Measurements from ENCODE around the gene METTL5. TPM values are rescaled to one million over a fixed set of nuclear protein-coding genes. Genes with fewer than 3 reads are reported as not detected.

The METTL5 gene
- total and polyA plus RNA-seq, 9 of the 15 experiments (the other 6 are each of a cell fraction or from before 2014, with no cell fraction given), result 149 to 471 (median 224) TPM

DNA sequence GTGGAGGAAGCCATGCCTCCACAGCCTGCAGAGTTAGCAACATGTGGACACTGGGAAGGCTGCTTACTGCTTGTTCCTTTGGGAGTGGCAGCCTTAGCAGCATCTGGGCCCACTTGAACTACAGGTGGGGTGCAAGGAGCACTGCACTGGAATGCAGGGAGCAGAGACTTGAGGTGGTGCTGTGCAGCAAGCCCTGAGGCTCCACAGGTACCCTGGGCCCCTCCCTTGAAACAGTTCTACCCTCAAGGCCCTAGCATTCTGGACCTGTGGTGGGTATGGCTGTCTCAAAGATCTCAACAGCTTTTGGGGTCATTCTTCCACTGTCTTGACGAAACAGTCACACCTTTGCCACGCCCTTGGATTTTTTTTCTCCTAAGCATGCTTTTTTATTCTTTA lies 16.0 kb upstream of the METTL5 start:
- H3K4me3 ChIP-seq, result peak overlapping the region; percentile 19; the same call in 1 of the 2 replicates
- peaks cover 25% of the 10 kb centered on the region for H3K36me3 ChIP-seq (ENCODE audit: control insufficient read depth, insufficient read depth, low read length)
- ChIA-PET CTCF (ENCODE audit: low intra/inter-chr PET ratio) (no interaction called here), POLR2A (interaction anchor here (0.7 to 5.4 kb wide), 9 partner anchors 8 to 371 kb away, joined by 3 to 71 read pairs (median 4); partner anchors contain the start of gene UBR3)
- ATAC-seq, result peak; percentile 10; the same call in 2 of the 3 replicates
- peak overlapping the region; percentile 81 for H3K4me2 ChIP-seq (ENCODE audit: insufficient read depth, low read length)
- no peak for DNase-seq (ENCODE audit: extremely low read depth in 1 of 4, low spot score in 3 of 4)
- intact Hi-C loops (cut with micrococcal nuclease) (loop anchor here (1.0 kb wide), 1 partner anchor 12 kb away; no protein-coding TSS in a partner anchor), in situ Hi-C loops (cut with MboI) (no loop called here)
- peak overlapping the region; percentile 55 to 90 for H3K9ac ChIP-seq (ENCODE audit: insufficient read depth in 1 of 2, low read depth in 2 of 2, low read length in 2 of 2)
- WGBS (ENCODE audit: insufficient coverage, low coverage, missing lambda C conversion rate), result 34% methylated on average over 2 of the region's 2 CpGs
- BruUV-seq (replicated peaks), result no TSS peak
- no peaks in the 10 kb centered on the region for H4K20me1 ChIP-seq (replicated peaks; ENCODE audit: control insufficient read depth, insufficient read depth, low read length)
- H3K27ac ChIP-seq (ENCODE audit: extremely low read depth, low read depth, low read length), result peak overlapping the region; percentile 78
- H2AFZ ChIP-seq (ENCODE audit: low read depth, low read length), result peak overlapping the region; percentile 74; the same call in 1 of the 2 replicates
- H3K9me1 ChIP-seq (ENCODE audit: control insufficient read depth, insufficient read depth, low read length), result no peaks in the 10 kb centered on the region
- TF ChIP-seq SIN3A (IDR thresholded peaks at IDR 0.05; ENCODE audit: borderline replicate concordance in 2 of 2, control insufficient read depth in 1 of 2, low read depth in 2 of 2, low read length in 2 of 2) (0 out of 4 replicates have a peak, but pooled peaks of 1 of the 2 experiments have one; percentile 2), ZNF431 (CRISPR knock-in tag; IDR thresholded peaks at IDR 0.05) (0 out of 2 replicates have a peak, but pooled peaks have one; percentile 20), HNRNPLL (IDR thresholded peaks at IDR 0.05; ENCODE audit: low read depth, low read length, poor library complexity, severe bottlenecking) (peak; percentile 1), CREB1 (IDR thresholded peaks at IDR 0.05) (0 out of 2 replicates have a peak, but pooled peaks have one; percentile 3), CREB1 (CRISPR knock-in tag; IDR thresholded peaks at IDR 0.05) (no peak), KAT7 (CRISPR knock-in tag; IDR thresholded peaks at IDR 0.05; ENCODE audit: borderline replicate concordance) (0 out of 2 replicates have a peak, but pooled peaks have one; percentile 48), ELF4 (CRISPR knock-in tag; IDR thresholded peaks at IDR 0.05) (no peak), POLR2AphosphoS2 (IDR thresholded peaks at IDR 0.05; ENCODE audit: low read length) (no peak), MAFF (IDR thresholded peaks at IDR 0.05; ENCODE audit: low read length) (no peak)
- TF ChIP-seq, protein P1, sequence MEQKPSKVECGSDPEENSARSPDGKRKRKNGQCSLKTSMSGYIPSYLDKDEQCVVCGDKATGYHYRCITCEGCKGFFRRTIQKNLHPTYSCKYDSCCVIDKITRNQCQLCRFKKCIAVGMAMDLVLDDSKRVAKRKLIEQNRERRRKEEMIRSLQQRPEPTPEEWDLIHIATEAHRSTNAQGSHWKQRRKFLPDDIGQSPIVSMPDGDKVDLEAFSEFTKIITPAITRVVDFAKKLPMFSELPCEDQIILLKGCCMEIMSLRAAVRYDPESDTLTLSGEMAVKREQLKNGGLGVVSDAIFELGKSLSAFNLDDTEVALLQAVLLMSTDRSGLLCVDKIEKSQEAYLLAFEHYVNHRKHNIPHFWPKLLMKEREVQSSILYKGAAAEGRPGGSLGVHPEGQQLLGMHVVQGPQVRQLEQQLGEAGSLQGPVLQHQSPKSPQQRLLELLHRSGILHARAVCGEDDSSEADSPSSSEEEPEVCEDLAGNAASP (IDR thresholded peaks at IDR 0.05), result no peak
- TF ChIP-seq, protein P2, sequence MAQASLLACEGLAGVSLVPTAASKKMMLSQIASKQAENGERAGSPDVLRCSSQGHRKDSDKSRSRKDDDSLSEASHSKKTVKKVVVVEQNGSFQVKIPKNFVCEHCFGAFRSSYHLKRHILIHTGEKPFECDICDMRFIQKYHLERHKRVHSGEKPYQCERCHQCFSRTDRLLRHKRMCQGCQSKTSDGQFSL (CRISPR knock-in tag; IDR thresholded peaks at IDR 0.05), result peak; percentile 47; the same call in 1 of the 2 replicates
- TF ChIP-seq, protein P2 (tag; IDR thresholded peaks at IDR 0.05), result no peak
- TF ChIP-seq, protein P3, sequence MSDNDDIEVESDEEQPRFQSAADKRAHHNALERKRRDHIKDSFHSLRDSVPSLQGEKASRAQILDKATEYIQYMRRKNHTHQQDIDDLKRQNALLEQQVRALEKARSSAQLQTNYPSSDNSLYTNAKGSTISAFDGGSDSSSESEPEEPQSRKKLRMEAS (CRISPR knock-in tag; IDR thresholded peaks at IDR 0.05), result no peak
- peaks cover 87% of the 10 kb centered on the region for H3K79me2 ChIP-seq (ENCODE audit: control insufficient read depth, insufficient read depth, low read length)
- FAIRE-seq, result no peak
- no peaks in the 10 kb centered on the region for H3K27me3 ChIP-seq (ENCODE audit: control insufficient read depth in 2 of 2, insufficient read depth in 2 of 2, low read length in 2 of 2)
- H3K4me1 ChIP-seq (replicated peaks in 1 of 2; ENCODE audit: control insufficient read depth in 2 of 2, insufficient read depth in 2 of 2, low read length in 2 of 2), result peaks cover 34 to 37% of the 10 kb centered on the region in 2 experiments
- H3K9me3 ChIP-seq (replicated peaks; ENCODE audit: control insufficient read depth, insufficient read depth, low read depth, low read length), result no peaks in the 10 kb centered on the region

All from K562 (cell line).